Superior temporal gyrus (tissue), 1 donor: ENCODE measurements around the gene SEMA5A.
A peak's percentile ranks its signal among the peaks of the same experiment; 100 is the strongest.

Experiments used
- DNase-seq: peaks from one replicate; pipeline ENCODE4 v3.0.0-alpha.2; 2016; ENCODE audit errors: extremely low spot score

Gene SEMA5A

GRCh38 chr5:9331372-9331771 is 214.5 kb downstream of the SEMA5A start:
- no peak for DNase-seq

- no peak for DNase-seq
Observed at GRCh38 chr5:9329125-9329524, 216.8 kb downstream of the SEMA5A start.

- no peak for DNase-seq
Observed at GRCh38 chr5:9325549-9325948, 220.3 kb downstream of the SEMA5A start.

- no peak for DNase-seq
Observed at GRCh38 chr5:9324348-9325077, 221.4 kb downstream of the SEMA5A start.

GRCh38 chr5:9320652-9321051 is 225.2 kb downstream of the SEMA5A start:
- no peak for DNase-seq

GRCh38 chr5:9318031-9318430 is 227.8 kb downstream of the SEMA5A start:
- DNase-seq, result no peak

- no peak for DNase-seq
Observed at GRCh38 chr5:9316733-9317132, 229.1 kb downstream of the SEMA5A start.

GRCh38 chr5:9316041-9316440 is 229.8 kb downstream of the SEMA5A start:
- DNase-seq, result no peak

GRCh38 chr5:9314558-9314957 is 231.3 kb downstream of the SEMA5A start:
- peak; percentile 16 for DNase-seq

- DNase-seq, result no peak
Observed at GRCh38 chr5:9313751-9314150, 232.1 kb downstream of the SEMA5A start.

- DNase-seq, result no peak
Observed at GRCh38 chr5:9307150-9307549, 238.7 kb downstream of the SEMA5A start.

GRCh38 chr5:9302218-9302617 is 243.7 kb downstream of the SEMA5A start:
- DNase-seq, result no peak

- DNase-seq, result no peak
Observed at GRCh38 chr5:9301200-9301599, 244.7 kb downstream of the SEMA5A start.

- no peak for DNase-seq
Observed at GRCh38 chr5:9297134-9297533, 248.7 kb downstream of the SEMA5A start.

GRCh38 chr5:9295466-9295801 is 250.4 kb downstream of the SEMA5A start:
- no peak for DNase-seq

GRCh38 chr5:9294793-9295465 is 250.9 kb downstream of the SEMA5A start:
- no peak for DNase-seq

- DNase-seq, result peak; percentile 62
Observed at GRCh38 chr5:9288234-9288633, 257.6 kb downstream of the SEMA5A start.

- peak; percentile 31 for DNase-seq
Observed at GRCh38 chr5:9284781-9285307, 261.0 kb downstream of the SEMA5A start.

- no peak for DNase-seq
Observed at GRCh38 chr5:9284272-9284671, 261.6 kb downstream of the SEMA5A start.

GRCh38 chr5:9283473-9283872 is 262.4 kb downstream of the SEMA5A start:
- no peak for DNase-seq

- DNase-seq, result no peak
Observed at GRCh38 chr5:9283021-9283420, 262.9 kb downstream of the SEMA5A start.

GRCh38 chr5:9282211-9282610 is 263.7 kb downstream of the SEMA5A start:
- no peak for DNase-seq

- no peak for DNase-seq
Observed at GRCh38 chr5:9279774-9280173, 266.1 kb downstream of the SEMA5A start.
